GM18511 (cell line): Measurements from ENCODE around the gene NOP16.

Experiments used
- ATAC-seq: cut with Tn5 transposase; IDR thresholded peaks from one replicate; pipeline ENCODE4 v1.9.1; 2021; ENCODE audit warnings: mild to moderate bottlenecking, moderate library complexity; ENCODE audit not compliant: unreplicated experiment

NOP16 gene

GRCh38 chr5:176388003-176388443, 375 bp downstream of the NOP16 start:
- ATAC-seq, result no peak

GRCh38 chr5:176387384-176387925, 943 bp downstream of the NOP16 start:
- no peak for ATAC-seq

GRCh38 chr5:176386491-176386890, 1.9 kb downstream of the NOP16 start:
- no peak for ATAC-seq

GRCh38 chr5:176384991-176385390, 3.4 kb downstream of the NOP16 start:
- ATAC-seq, result no peak

GRCh38 chr5:176384366-176384930, 4.0 kb downstream of the NOP16 start:
- no peak for ATAC-seq

- no peak for ATAC-seq
Observed at GRCh38 chr5:176383961-176384360, 4.4 kb downstream of the NOP16 start.

- no peak for ATAC-seq
Observed at GRCh38 chr5:176383248-176383905, 5.0 kb downstream of the NOP16 start.

GRCh38 chr5:176382721-176383120, 5.7 kb downstream of the NOP16 start:
- ATAC-seq, result no peak

- no peak for ATAC-seq
Observed at GRCh38 chr5:176381979-176382378, 6.4 kb downstream of the NOP16 start.

- no peak for ATAC-seq
Observed at GRCh38 chr5:176381423-176381822, 7.0 kb downstream of the NOP16 start.

GRCh38 chr5:176379881-176380280, 8.5 kb downstream of the NOP16 start:
- peak; percentile 50 for ATAC-seq

- no peak for ATAC-seq
Observed at GRCh38 chr5:176373100-176373818, 15.1 kb downstream of the NOP16 start.

GRCh38 chr5:176371621-176372539, 16.5 kb downstream of the NOP16 start:
- no peak for ATAC-seq

GRCh38 chr5:176369934-176370711, 18.3 kb downstream of the NOP16 start:
- ATAC-seq, result no peak

- ATAC-seq, result no peak
Observed at GRCh38 chr5:176368726-176369125, 19.7 kb downstream of the NOP16 start.

- no peak for ATAC-seq
Observed at GRCh38 chr5:176366232-176366894, 22.0 kb downstream of the NOP16 start.

GRCh38 chr5:176365351-176366231, 22.8 kb downstream of the NOP16 start, which contains the start of gene ARL10:
Gene ARL10, plus strand, starts transcription at chr5:176365487. Its CDS starts 77 bp downstream, at chr5:176365564.
- peak; percentile 46 for ATAC-seq

GRCh38 chr5:176364765-176365350, 23.5 kb downstream of the NOP16 start:
- no peak for ATAC-seq
